Uterus (tissue), 2 donors: ENCODE results near the gene FAM216A.

Experiments
- CTCF ChIP-seq, 4 experiments: fragments of 200-600 bp in 2 of 4; fragments of 450-650 bp in 2 of 4; sonication (generic) in 2 of 4; IDR thresholded peaks; one replicate each; pipeline ENCODE4 v1.5.1; 2016 to 2019; ENCODE audit warnings: antibody characterized with exemption in 4 of 4, mild to moderate bottlenecking in 2 of 4, moderate library complexity in 1 of 4
- POLR2A ChIP-seq, 2 donors: fragments of 450-650 bp; IDR thresholded peaks; one replicate each; pipeline ENCODE4 v1.6.1; 2016; ENCODE audit warnings: antibody characterized with exemption in 2 of 2, mild to moderate bottlenecking in 1 of 2, moderate library complexity in 1 of 2

- no peak for TF ChIP-seq POLR2A (IDR thresholded peaks at IDR 0.05)
- no peak for TF ChIP-seq CTCF (IDR thresholded peaks at IDR 0.05)
Observed at GRCh38 chr12:110458756-110459155, 9.9 kb upstream of the FAM216A start.
